LNCaP clone FGC (cell line): ENCODE results near the gene FBXO3.
"Not testable (repeated sequence)": the region's sequence is repeated elsewhere in the genome, so short reads cannot be mapped to it uniquely, and the experiment has no call there.

Experiments used
- DNase-seq: peaks from one replicate; pipeline ENCODE4 v3.0.0-alpha.2; 2011; ENCODE audit warnings: low read depth
- H3K4me3 ChIP-seq: 2 replicates; pipeline ENCODE4 v1.5.1; 2011; ENCODE audit warnings: mild to moderate bottlenecking, low read depth, low read length, control low read depth
- CTCF ChIP-seq: IDR thresholded peaks from 2 replicates; pipeline ENCODE4 v1.5.1; 2012; ENCODE audit warnings: mild to moderate bottlenecking; ENCODE audit not compliant: control insufficient read depth, insufficient read depth; ENCODE audit errors: extremely low read depth

The FBXO3 gene

GRCh38 chr11:33736148-33736812, 38.0 kb downstream of the FBXO3 start, which contains the start of gene CD59:
Gene CD59 (minus strand): TSS chr11:33736423. CDS start chr11:33722445, 13,978 bp downstream.
- peak; percentile 75 for DNase-seq
- TF ChIP-seq CTCF = no peak
- H3K4me3 ChIP-seq = peak within 1 kb of the TSS; percentile 79

- DNase-seq = no peak
- H3K4me3 ChIP-seq = peak overlapping the region; percentile 79
- TF ChIP-seq CTCF = 0 out of 2 replicates have a peak, but pooled peaks have one; percentile 3
These were observed 38.8 kb downstream of the FBXO3 start for GRCh38 chr11:33735271-33736147.

- no peak for TF ChIP-seq CTCF
- DNase-seq = no peak
- H3K4me3 ChIP-seq = no peak overlapping the region; the same call in 1 of the 2 replicates
These were observed 39.7 kb downstream of the FBXO3 start for GRCh38 chr11:33734441-33735270.

GRCh38 chr11:33733980-33734379, 40.3 kb downstream of the FBXO3 start:
- DNase-seq = no peak
- TF ChIP-seq CTCF = no peak
- no peak overlapping the region for H3K4me3 ChIP-seq

- no peak for TF ChIP-seq CTCF
- no peak overlapping the region for H3K4me3 ChIP-seq
- no peak for DNase-seq
These were observed 42.4 kb downstream of the FBXO3 start for GRCh38 chr11:33731723-33732531.

- H3K4me3 ChIP-seq = no peak overlapping the region
- no peak for TF ChIP-seq CTCF
These were observed 43.6 kb downstream of the FBXO3 start for GRCh38 chr11:33730716-33731115.

GRCh38 chr11:33729072-33729664, 45.2 kb downstream of the FBXO3 start:
- not testable (repeated sequence) for DNase-seq, H3K4me3 ChIP-seq

More at GRCh38 chr11:33730716-33731115, 43.6 kb downstream of the FBXO3 start:
- no peak for DNase-seq

- not testable (repeated sequence) for DNase-seq, H3K4me3 ChIP-seq
These were observed 46.8 kb downstream of the FBXO3 start for GRCh38 chr11:33727539-33727938.
